HG03175 (cell line): Measurements from ENCODE around the gene PDE2A.

Experiments used
- ATAC-seq: cut with Tn5 transposase; IDR thresholded peaks from one replicate; pipeline ENCODE4 v1.9.1; 2021; ENCODE audit warnings: mild to moderate bottlenecking, moderate library complexity; ENCODE audit not compliant: unreplicated experiment

Gene PDE2A

DNA sequence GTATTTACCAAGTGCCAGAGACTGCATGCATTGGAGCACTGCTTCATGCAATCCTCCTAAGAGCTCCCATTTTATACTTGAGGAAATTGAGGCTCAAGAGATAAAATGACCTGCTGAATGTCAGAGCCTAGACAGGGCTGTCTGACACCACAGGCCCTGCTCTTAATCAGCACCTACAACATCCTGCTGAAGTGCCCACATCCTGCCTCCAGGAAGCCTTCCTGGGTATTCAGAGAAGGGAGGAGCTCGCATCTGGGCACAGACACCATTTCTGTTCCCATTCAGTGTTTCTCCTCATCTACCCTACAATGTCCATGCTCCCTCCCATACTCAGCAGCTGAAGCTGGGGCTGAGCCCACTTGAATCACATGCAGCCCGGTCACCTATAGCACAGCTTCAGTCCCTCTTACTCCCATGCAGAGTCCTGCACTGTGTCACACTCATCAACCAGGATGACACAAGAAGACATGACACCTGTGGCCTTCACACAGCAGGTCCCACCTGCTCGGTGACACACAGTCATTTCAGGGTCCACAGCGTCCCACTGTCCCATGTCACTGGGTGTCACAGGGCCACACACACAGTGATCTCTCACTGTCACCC lies 53.1 kb downstream of the PDE2A start:
- no peak for ATAC-seq

DNA sequence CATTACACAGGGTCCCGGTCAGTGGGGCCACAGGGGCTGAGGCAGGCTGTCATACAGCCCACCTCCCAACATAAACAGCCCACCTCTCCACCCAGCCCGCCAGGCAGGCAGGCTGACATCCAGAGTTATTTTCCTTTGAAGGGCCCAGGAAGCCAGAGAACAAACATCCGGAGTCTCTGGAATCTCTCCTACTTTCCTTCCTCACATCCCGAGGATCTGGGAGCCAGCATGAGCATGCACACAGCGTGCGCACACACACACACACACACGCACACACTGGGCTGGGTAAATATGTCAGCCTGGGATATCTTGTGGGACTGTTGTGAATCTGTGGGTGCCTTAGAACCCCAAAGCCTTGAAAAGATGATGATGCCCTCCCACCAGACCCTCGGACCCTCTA lies 55.4 kb downstream of the PDE2A start:
- no peak for ATAC-seq

DNA sequence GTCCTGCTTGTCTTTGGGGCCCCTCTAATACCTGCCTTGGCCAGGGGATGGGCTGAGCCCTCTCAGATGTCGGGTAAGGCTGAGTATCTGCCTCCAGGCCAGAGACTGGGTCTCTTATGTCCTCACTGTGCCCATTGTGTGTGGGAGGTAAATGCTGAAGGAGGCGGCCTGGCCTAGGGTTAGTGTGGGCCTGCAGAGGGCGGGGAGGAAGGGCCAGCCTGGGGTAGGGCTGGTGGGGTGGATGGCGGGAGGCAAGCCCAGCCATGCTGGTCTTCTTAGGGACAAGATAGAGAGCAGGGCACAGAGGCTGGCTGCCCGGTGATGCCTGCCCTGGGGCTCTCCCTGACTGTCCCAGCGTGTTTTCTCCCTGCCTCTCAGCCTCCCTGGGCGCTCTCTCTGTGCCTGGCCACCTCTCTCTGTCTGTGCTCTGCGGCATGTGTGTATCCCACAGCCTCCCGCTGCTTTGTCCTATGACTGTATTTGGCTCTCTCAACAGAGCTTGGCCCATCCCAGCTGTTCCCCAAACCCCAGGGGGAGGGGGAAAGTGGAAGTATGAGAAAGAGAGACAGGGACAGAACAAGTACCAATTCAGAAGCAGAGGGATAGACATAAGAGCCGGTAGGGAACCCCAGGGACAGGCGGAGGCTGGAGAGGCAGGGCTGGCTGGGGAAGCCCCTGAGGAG lies 57.0 kb downstream of the PDE2A start:
- ATAC-seq = no peak

DNA sequence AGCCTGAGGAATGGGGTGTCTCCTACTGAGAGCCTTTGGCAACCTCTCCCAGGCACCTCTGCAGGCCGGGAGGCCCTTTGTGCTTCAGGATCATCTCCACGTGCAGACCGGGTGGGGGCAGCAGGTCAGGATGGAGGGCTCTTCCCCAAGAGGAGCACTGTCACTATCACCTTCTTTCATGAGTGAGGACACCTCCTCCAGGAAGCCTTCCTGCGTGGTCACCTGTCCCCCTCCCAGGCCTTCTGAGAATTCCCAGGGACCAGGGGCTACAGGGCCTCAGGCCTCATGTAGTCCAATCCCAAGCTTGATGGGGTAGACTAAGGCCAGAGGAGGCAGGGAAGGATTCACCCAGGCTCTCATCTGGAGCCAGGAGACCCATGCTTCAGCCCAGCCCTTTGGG lies 57.6 kb downstream of the PDE2A start:
- no peak for ATAC-seq

DNA sequence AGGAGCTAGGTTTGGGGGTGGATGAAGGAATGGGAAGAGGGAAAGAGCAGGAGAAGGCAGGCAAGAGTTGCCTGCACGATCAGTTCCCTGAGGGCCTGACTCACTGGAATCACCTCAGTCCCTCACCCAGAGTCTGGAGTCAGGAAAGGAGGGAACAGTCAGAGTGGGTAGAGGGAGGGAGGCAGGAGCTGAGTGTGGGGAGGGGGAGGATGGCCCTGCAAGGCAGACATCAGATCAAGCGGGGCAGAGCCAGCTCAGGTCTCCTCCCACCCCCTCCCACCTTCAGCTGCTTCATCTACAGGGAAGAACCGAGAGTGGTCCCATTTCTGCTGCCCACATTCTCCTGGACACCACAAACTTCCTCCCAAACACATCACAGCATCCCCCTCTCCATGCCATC lies 58.9 kb downstream of the PDE2A start:
- no peak for ATAC-seq

DNA sequence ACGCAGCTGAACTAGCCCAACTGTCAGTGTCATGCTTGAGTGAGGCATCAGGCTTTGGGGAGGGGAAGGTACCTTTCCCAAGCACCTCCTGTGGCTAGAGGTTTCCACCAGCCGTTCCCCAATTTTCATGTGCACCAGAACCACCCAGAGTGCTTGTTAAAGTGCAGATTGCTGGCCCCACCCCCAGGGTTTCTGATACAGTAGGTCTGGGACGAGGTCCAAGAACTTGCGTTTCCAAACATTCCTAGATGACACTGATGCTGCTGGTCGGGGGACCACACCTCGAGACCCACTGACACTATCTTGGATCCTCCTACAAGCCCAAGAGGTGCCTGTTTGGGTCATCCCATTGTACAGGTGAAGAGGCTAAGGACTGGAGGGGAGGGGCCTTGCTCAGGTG lies 59.8 kb downstream of the PDE2A start:
- no peak for ATAC-seq

DNA sequence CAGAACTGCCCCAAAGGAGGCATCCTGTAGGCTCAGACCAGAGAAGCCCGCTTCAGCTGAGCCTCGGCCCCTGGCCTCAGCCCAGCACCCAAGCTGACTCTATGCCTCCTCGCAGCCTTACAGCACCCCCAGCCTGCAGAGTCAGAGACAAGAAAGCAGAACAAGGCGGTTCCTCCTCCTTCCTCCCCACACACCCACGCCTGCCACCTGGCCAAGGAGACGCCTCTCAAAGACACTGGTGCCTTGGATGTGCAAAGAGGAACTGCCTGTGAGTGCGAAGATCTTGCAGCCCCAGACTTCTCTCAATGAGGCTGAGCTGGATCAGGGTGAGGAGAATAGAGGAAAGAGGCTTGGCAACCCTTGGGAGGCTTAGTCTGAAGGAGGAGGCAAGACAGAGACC lies 60.2 kb downstream of the PDE2A start:
- ATAC-seq = peak; percentile 81

DNA sequence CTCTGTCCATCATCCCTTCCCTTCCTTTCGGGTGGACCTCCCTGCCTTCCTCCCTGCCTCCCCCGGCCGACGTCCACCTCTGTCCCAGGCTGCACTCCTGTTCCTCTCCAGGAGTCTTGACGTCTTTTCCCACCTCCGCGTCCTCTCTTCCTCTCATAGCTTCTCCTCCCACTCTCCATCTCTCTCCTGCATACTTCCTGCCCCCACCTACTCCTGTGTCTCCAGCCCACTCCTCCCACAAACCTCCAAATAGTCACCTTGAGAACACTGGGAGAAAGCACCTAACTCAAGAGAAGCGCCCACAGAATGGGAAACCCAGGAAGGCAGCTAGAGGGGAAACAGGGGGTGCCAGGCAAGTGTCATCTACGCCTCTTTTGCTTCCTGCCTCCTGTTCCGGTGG lies 60.8 kb downstream of the PDE2A start:
- no peak for ATAC-seq

DNA sequence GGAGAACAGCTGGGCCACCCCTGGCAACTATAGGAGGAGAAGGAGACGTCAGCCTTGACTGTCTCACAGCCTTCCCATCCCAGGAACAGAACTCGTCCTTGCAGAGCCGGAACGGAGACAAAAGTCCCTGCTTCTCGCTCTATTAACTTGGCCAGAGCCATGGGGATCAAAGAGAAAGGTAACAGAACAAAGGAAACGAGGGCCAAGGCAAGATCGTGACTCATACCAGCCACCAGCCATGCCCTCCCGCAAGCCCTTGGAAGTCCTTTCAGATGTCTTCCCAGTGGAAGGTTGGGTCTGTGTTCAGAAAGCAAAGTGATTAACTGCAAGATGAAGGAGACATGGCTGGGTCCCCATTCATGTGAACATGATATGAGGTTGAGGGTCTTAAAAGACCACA lies 64.7 kb downstream of the PDE2A start:
- ATAC-seq = no peak

DNA sequence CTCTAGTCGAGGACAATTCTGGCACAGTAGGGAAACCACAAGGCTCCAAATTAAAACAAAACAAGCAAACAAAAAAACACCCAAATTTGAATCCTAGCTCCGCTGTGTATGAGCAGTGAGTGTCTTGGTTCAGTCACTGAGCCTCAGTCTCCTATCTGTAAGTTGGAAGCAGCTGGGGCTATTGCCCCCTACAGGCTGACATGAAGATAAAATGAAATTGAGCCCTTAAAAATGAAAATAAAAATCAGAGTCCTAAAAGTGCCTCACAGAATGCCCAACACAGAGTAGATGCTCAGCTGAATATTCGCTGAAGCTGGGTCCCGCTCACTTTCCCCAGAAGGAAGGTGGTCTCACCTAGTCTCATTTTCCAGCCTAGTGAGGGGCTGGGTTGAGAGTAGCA lies 65.2 kb downstream of the PDE2A start:
- no peak for ATAC-seq

DNA sequence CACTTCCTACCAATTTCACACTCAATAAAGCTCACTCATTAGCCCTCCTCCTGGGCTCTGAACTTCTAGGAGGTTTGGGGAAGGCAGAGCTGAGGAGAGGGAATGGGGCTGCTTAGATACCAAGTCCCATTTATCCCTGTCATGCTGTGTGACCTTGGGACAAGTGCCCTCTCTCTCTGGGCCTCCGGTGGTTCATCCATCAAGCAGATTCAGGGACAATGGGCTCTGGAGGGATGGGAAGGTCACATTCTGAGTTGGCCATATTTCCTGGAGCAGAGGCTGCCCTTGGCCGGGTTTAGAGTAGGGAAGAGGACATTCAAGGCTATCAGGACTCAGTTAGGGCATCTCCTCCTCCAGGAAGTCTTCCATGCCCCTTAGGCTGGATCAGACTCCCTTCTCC lies 66.7 kb downstream of the PDE2A start:
- ATAC-seq = no peak

DNA sequence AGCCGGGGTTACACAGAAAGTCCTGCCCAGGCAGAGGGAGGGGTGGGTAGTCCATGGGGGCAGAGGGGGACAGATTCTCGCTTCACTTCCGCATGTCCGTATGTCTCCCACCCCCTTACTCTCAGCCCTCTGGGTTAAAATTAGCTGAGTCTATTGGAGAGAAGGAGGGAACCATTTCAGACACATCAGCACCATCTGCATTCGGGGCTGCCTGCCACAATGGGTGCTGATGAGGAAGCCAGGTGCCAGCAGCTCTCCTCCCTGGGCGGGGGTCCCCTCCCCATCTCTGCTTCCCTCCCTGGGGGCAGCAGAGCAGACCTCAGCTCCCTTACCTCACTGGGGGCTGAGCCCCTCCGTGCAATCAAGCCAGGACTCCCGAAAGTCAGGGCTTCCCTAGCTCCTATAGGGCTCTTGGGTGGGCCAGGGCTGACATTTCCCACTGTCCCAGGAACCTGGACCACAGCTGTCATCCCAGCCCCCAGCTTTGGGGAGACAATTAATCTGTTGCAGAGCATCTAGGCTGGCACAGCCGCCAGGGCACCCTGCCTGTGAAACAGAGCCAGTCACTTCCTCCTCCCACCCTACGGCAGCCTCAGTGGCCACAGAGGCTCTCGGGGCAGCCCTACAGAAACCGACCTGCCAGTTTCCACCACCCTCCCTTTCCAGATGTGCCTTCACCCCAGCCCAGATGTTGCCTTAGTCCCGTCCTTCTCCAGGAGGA lies 67.3 kb downstream of the PDE2A start:
- no peak for ATAC-seq

DNA sequence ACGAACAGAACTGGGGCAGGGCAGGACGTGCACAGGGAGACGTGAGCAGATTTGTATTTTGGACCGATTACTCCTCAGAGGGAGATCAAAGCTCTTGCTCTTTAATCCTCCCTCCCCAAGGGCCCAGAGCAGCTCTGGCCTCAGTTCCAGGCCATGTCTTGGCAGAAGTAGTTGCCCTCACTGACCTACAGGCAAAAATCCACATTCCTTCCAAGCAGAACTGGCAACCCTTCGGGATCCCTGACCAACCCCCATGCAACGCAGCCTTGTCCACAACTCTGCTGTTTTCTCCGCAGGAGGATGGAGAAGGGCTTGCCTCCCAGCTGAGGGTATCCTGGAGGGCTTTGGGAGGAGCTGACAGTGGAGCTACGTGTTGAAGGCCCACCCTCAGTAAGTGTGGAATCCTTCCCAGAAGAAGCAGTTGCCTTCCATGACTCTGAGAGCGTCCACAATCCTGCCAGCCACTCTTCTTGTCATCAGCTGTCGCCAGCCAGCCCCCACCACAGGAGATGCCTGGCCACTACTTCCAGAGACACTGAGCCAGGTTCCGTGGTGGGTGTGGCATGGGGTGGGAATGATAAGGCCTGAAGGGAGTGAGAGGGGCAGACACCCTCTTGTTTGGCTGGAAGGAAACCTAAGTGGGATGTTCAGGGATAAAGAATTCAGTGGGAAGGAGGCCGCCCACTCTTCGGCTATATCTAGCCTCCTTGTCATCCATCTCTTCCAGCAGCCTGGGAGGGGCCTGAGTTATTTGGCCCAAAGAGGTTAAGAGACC lies 68.1 kb downstream of the PDE2A start:
- ATAC-seq = no peak

DNA sequence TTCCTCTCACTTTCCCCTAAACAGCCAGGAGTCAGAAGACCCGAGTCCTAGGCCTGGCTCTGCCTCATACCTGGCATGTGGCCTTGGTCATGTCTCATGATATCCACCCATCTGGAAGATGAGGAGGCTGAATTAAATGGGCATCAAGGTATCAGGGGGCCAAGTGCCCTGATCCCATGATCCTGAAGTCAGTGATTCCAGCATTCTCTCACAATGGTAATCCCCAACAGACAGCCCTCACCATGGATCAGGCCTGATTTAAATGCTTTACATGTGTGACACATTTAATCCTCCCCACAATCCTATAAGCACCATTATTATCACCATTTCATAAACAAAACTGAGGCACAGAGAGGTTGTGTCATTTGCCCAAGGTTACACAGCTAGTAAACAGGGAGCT lies 70.0 kb downstream of the PDE2A start:
- ATAC-seq = no peak

DNA sequence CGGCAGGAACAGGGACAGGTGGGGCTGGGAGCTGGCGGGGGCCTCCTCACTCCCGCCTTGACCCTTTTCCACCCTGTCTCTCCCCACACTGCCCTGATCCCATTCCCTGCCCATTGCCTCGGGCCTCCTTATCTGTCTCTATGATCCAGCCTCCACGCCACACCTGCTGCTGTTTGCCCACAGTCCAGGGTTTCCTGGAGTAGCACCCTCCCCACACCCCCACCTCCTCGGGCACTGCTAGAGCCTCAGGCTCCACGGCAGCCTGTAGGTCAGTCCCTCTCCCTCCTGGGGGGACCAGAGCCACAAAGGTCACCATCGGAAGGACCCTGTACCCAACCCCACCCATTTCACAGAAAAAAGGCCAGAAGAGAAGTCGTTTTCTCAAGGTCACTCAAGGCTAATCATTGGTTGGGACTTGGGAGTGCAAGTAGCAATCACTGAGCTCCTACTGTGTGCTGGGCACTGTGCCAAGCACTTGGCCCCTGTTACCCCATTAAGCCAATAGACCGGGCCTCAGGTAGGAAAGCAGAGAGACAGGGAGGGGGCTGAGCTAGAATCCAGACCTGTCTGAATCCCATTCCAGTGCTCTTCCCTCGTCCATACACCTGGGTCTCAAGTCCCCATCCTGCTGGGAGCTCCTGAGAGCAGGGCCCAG lies 71.8 kb downstream of the PDE2A start:
- no peak for ATAC-seq

DNA sequence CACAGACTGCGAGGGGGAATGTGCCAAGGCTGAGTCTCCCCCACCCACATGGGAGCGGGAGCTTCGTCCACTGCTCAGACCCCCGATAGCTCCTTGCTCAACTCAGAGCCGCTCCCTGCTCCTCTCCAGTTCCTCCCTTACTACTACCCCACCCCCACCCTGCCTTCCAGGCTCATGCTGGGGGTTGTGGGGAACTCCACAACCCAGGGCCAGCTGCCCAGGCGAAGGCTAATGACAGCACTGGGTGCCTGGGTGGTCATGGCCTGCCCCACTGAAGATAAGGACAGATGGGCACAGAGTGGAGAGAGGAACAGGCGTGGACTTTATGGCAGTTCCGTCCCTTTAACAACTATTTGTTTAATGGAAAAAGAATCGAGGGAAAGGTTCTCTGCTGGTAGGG lies 73.7 kb downstream of the PDE2A start:
- no peak for ATAC-seq

DNA sequence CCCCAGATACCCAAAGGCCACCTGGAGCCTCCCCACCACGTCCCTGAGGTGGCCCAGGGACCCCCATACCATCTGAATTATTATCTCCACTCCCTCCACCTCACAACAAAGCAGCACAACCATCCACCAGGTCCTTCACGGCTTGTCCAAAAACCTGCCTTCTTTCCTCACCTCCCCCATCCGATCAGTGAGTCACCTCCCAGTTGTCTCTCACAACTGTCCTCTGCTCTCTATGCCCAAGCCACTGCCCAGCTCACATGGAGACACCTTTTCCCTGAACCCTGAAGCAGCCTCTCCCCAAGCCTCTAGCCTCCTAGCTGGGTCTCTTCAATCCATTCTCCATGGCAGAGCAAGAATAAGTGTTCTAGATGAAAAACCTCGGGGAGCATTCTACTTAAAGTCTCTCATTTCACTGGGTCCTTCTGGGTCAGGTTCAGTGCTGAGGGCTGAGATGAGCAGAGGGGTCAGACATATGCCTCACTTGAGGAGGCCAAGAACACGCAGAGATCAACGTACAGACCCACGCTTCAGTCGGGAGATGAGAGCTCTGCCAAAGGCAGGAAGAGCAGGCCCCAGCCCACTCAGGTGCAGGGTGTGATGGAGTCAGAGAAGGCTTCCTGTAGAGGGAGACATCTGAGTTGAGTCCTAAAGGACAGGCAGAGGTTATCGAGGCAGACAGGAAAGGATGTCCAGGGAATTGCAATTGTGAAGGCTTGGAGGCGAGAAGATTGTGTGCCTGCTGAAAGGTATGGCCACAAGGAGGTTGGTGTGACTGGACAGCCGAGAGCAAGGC lies 74.7 kb downstream of the PDE2A start:
- ATAC-seq = no peak

DNA sequence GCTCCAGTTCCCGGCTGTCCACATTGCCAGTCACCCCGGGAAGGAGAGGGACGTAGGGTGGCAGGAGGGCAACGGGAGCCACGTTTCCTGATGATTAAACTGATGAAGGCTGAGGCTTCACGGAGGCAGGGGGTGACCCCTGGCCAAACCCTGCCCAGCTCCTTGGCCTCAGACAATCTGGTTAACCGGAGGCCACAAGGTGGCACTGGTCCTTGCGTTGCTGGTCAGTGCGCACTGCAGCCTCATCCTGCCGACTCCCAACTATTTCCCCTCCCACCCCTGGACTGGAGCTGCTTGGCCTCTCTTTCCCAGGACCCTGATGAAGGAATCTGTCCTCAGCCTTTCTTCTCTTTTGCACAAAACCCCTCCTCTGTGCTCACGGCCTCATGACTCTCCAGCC lies 75.3 kb downstream of the PDE2A start:
- ATAC-seq = no peak

DNA sequence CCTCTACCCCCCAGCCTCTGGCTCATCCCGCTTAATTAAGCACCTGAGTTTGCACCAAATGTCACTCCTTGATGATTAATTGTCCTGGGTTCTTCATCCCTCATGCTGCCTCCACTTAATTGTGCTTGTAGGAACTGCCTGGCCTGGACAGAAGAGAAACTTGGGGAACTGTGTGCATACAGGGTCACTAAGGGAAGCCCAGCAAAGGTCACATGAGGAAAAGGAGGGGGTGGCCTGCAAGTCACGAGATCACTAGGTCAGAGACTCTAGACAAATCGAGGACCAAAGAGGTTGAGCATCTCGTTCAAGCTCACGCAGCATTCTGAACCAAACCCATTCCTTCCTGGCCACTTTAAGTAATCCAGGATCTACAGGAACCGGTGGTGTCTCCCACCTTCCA lies 75.8 kb downstream of the PDE2A start:
- no peak for ATAC-seq

DNA sequence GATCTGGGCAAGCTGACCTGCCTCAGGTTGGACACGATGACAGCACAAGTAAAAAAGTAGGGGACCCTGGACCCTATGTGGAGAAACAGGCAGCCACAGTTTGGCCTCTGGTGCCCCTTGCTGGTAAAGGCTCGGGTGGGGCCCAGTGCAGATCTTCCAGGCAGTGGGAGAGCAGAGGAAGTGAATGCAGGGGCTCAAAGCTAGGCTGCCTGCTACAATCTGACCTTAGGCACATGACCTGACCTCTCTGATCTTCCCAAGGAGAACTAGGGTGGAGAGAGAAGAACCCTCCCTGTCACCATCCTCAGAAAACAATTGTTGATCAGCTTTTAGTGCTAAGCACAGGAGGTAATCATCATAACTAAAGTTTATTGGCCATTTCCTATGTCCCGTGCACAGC lies 76.5 kb downstream of the PDE2A start:
- no peak for ATAC-seq
